SW480 (cell line): Measurements from ENCODE around the gene BAZ1B.
"Not testable (repeated sequence)": the region's sequence is repeated elsewhere in the genome, so short reads cannot be mapped to it uniquely, and the experiment has no call there.

Source experiments
- DNase-seq: peaks from one replicate; pipeline ENCODE4 v3.0.0-alpha.2; 2016; ENCODE audit warnings: low spot score

BAZ1B gene

GRCh38 chr7:73522105-73522872 is at the start of gene BAZ1B:
Gene BAZ1B, minus strand, starts transcription at chr7:73522293. Its CDS starts 360 bp downstream, at chr7:73521933.
- peak; percentile 100 for DNase-seq

- DNase-seq, result no peak
These were observed 48.9 kb upstream of the BAZ1B start for GRCh38 chr7:73570977-73571376.

- DNase-seq, result no peak
These were observed 48.4 kb upstream of the BAZ1B start for GRCh38 chr7:73570521-73570920.

GRCh38 chr7:73569042-73569608 is 47.0 kb upstream of the BAZ1B start:
- DNase-seq, result no peak

GRCh38 chr7:73567846-73568685 is 46.0 kb upstream of the BAZ1B start:
- DNase-seq, result no peak

GRCh38 chr7:73567140-73567539 is 45.0 kb upstream of the BAZ1B start:
- DNase-seq, result no peak

- not testable (repeated sequence) for DNase-seq
These were observed 44.3 kb upstream of the BAZ1B start for GRCh38 chr7:73566431-73566830.

- DNase-seq, result no peak
These were observed 43.7 kb upstream of the BAZ1B start for GRCh38 chr7:73565675-73566340.

- peak; percentile 74 for DNase-seq
These were observed 38.2 kb upstream of the BAZ1B start for GRCh38 chr7:73560109-73560835.

GRCh38 chr7:73557397-73558257 is 35.5 kb upstream of the BAZ1B start, which contains the start of gene BCL7B:
Gene BCL7B, minus strand, starts transcription at chr7:73557690. Its CDS starts 112 bp downstream, at chr7:73557578.
- peak; percentile 74 for DNase-seq

GRCh38 chr7:73557108-73557396 is 35.0 kb upstream of the BAZ1B start:
- DNase-seq, result peak; percentile 97

- DNase-seq, result no peak
These were observed 34.4 kb upstream of the BAZ1B start for GRCh38 chr7:73556208-73557107.

GRCh38 chr7:73555411-73555982 is 33.4 kb upstream of the BAZ1B start:
- no peak for DNase-seq

GRCh38 chr7:73550093-73550492 is 28.0 kb upstream of the BAZ1B start:
- DNase-seq, result not testable (repeated sequence)

GRCh38 chr7:73549176-73549575 is 27.1 kb upstream of the BAZ1B start:
- DNase-seq, result no peak

- no peak for DNase-seq
These were observed 25.7 kb upstream of the BAZ1B start for GRCh38 chr7:73547841-73548240.

- no peak for DNase-seq
These were observed 22.6 kb upstream of the BAZ1B start for GRCh38 chr7:73544678-73545077.

- no peak for DNase-seq
These were observed 19.6 kb upstream of the BAZ1B start for GRCh38 chr7:73541722-73542121.

GRCh38 chr7:73539709-73540108 is 17.6 kb upstream of the BAZ1B start:
- DNase-seq, result no peak
